DND-41 (cell line): Measurements from ENCODE around the gene ZNF638.

Source experiments
- EZH2 ChIP-seq: IDR thresholded peaks from 3 replicates; pipeline ENCODE4 v1.6.1; 2012; ENCODE audit warnings: borderline replicate concordance, low read depth, mild to moderate bottlenecking, moderate library complexity, low read length, inconsistent platforms; ENCODE audit not compliant: severe bottlenecking
- TF ChIP-seq, protein P1 (sequence below): IDR thresholded peaks from 2 replicates; pipeline ENCODE4 v1.5.1; 2012; ENCODE audit warnings: borderline replicate concordance, low read length, moderate library complexity, mild to moderate bottlenecking; ENCODE audit not compliant: poor library complexity, severe bottlenecking; ENCODE audit errors: extremely low read depth

DNA sequence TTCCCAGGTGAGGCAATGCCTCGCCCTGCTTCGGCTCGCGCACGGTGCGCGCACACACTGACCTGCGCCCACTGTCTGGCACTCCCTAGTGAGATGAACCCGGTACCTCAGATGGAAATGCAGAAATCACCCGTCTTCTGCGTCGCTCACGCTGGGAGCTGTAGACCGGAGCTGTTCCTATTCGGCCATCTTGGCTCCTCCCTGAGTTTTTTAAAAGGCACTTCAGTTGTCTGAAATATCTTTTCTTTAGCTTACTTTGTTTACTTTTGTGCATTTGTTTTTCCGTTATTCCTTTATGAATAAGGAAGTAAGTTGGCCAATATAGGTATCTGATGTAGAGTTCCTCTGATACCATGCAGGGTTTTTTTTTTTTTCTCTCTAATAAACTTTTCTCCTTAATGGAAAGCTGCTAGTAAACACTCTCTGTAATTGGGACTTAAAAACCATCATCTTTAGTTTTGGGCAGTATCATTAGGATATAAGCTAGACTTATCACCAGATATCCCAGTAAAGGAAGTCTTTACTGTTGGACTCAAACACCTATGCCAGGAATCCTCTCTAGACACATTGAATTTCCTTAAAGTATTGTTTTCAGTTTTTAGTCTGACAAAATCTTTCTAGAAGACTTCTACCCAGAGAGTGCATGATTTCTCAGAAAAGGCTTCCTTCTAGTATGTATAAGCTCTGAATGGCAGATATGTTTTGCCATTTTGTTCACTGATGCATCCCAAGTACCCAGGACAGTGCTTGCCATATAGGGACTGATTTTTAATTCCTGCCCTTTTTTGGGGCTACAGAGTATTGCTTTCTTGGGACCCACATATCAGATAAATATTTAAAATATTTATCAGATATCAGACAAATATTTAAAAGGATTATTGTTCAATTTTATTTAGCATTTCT is 86.0 kb downstream of the ZNF638 start:
- no peak for TF ChIP-seq EZH2
- TF ChIP-seq, protein P1, sequence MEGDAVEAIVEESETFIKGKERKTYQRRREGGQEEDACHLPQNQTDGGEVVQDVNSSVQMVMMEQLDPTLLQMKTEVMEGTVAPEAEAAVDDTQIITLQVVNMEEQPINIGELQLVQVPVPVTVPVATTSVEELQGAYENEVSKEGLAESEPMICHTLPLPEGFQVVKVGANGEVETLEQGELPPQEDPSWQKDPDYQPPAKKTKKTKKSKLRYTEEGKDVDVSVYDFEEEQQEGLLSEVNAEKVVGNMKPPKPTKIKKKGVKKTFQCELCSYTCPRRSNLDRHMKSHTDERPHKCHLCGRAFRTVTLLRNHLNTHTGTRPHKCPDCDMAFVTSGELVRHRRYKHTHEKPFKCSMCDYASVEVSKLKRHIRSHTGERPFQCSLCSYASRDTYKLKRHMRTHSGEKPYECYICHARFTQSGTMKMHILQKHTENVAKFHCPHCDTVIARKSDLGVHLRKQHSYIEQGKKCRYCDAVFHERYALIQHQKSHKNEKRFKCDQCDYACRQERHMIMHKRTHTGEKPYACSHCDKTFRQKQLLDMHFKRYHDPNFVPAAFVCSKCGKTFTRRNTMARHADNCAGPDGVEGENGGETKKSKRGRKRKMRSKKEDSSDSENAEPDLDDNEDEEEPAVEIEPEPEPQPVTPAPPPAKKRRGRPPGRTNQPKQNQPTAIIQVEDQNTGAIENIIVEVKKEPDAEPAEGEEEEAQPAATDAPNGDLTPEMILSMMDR, result no peak
